ENCODE results near the gene NUP214.
"Not testable (repeated sequence)": the region's sequence is repeated elsewhere in the genome, so short reads cannot be mapped to it uniquely, and the experiment has no call there.

GRCh38 chr9:131158673-131159072 is 33.3 kb downstream of the NUP214 start:
- not testable (repeated sequence) for TF ChIP-seq POLR2A, CTCF (IDR thresholded peaks at IDR 0.05)

All from gastroesophageal sphincter (tissue), 3 donors.